ENCODE results near the gene CUEDC1.

The CUEDC1 gene

GRCh38 chr17:57832314-57833178 lies 122.7 kb downstream of the CUEDC1 start:
- no peak for DNase-seq

GRCh38 chr17:57830880-57831279 lies 124.3 kb downstream of the CUEDC1 start:
- no peaks in the 10 kb centered on the region for H3K9me3 Mint-ChIP-seq
- H3K4me3 Mint-ChIP-seq: no peak overlapping the region
- peaks cover 8 to 11% of the 10 kb centered on the region in 2 donors for H3K36me3 Mint-ChIP-seq

More at GRCh38 chr17:57832314-57833178, 122.7 kb downstream of the CUEDC1 start:
- peak; percentile 77 to 79 for ATAC-seq (replicated peaks)
- no peak overlapping the region for H3K27ac Mint-ChIP-seq
- no peaks in the 10 kb centered on the region for H3K9me3 Mint-ChIP-seq
- no peak overlapping the region for H3K4me3 Mint-ChIP-seq
- H3K27me3 Mint-ChIP-seq: no peaks in the 10 kb centered on the region
- H3K4me1 Mint-ChIP-seq: peaks cover 4 to 7% of the 10 kb centered on the region in 2 donors
- H3K36me3 Mint-ChIP-seq: peaks cover 15 to 17% of the 10 kb centered on the region in 2 donors

GRCh38 chr17:57823469-57824401 lies 131.5 kb downstream of the CUEDC1 start:
- H3K27me3 Mint-ChIP-seq: no peaks in the 10 kb centered on the region
- no peaks in the 10 kb centered on the region for H3K9me3 Mint-ChIP-seq
- no peak for DNase-seq
- no peak overlapping the region for H3K4me3 Mint-ChIP-seq
- H3K27ac Mint-ChIP-seq: no peak overlapping the region
- no peak for ATAC-seq (replicated peaks)
- no peaks in the 10 kb centered on the region for H3K36me3 Mint-ChIP-seq
- H3K4me1 Mint-ChIP-seq: no peaks in the 10 kb centered on the region

More at GRCh38 chr17:57830880-57831279, 124.3 kb downstream of the CUEDC1 start:
- Mint-ChIP-seq H3K27me3 (no peaks in the 10 kb centered on the region), H3K4me1 (peaks cover 4 to 7% of the 10 kb centered on the region in 2 donors), H3K27ac (no peak overlapping the region)
- no peak for ATAC-seq (replicated peaks)
- DNase-seq: no peak

- ATAC-seq (replicated peaks) (no peak), DNase-seq (no peak)
- Mint-ChIP-seq H3K27me3 (peaks cover 0 to 10% of the 10 kb centered on the region in 2 donors), H3K9me3 (no peaks in the 10 kb centered on the region), H3K4me1 (no peaks in the 10 kb centered on the region), H3K27ac (no peak overlapping the region), H3K4me3 (no peak overlapping the region), H3K36me3 (no peaks in the 10 kb centered on the region)
Observed at GRCh38 chr17:57819867-57820266, 135.3 kb downstream of the CUEDC1 start.

- DNase-seq (no peak), ATAC-seq (replicated peaks) (no peak)
- H3K27me3 Mint-ChIP-seq: peaks cover 0 to 10% of the 10 kb centered on the region in 2 donors
Observed at GRCh38 chr17:57819285-57819684, 135.9 kb downstream of the CUEDC1 start.

GRCh38 chr17:57818066-57818465 lies 137.1 kb downstream of the CUEDC1 start:
- H3K4me3 Mint-ChIP-seq: no peak overlapping the region
- H3K36me3 Mint-ChIP-seq: no peaks in the 10 kb centered on the region
- ATAC-seq (replicated peaks) (no peak), DNase-seq (no peak)
- no peak overlapping the region for H3K27ac Mint-ChIP-seq
- no peaks in the 10 kb centered on the region for H3K9me3 Mint-ChIP-seq
- no peaks in the 10 kb centered on the region for H3K4me1 Mint-ChIP-seq
- H3K27me3 Mint-ChIP-seq: peaks cover 0 to 10% of the 10 kb centered on the region in 2 donors

More at GRCh38 chr17:57819285-57819684, 135.9 kb downstream of the CUEDC1 start:
- no peaks in the 10 kb centered on the region for H3K36me3 Mint-ChIP-seq
- no peak overlapping the region for H3K27ac Mint-ChIP-seq
- H3K9me3 Mint-ChIP-seq: no peaks in the 10 kb centered on the region
- H3K4me3 Mint-ChIP-seq: no peak overlapping the region
- H3K4me1 Mint-ChIP-seq: no peaks in the 10 kb centered on the region

GRCh38 chr17:57817299-57817698 lies 137.9 kb downstream of the CUEDC1 start:
- no peak overlapping the region for H3K4me3 Mint-ChIP-seq
- H3K36me3 Mint-ChIP-seq: no peaks in the 10 kb centered on the region
- peaks cover 0 to 10% of the 10 kb centered on the region in 2 donors for H3K27me3 Mint-ChIP-seq
- no peaks in the 10 kb centered on the region for H3K9me3 Mint-ChIP-seq
- no peak overlapping the region for H3K27ac Mint-ChIP-seq
- peaks cover 0 to 1% of the 10 kb centered on the region in 2 donors for H3K4me1 Mint-ChIP-seq
- DNase-seq: no peak
- no peak for ATAC-seq (replicated peaks)

GRCh38 chr17:57814421-57814820 lies 140.8 kb downstream of the CUEDC1 start:
- Mint-ChIP-seq H3K4me3 (no peak overlapping the region), H3K27me3 (peaks cover 12 to 23% of the 10 kb centered on the region in 2 donors), H3K27ac (no peak overlapping the region), H3K36me3 (no peaks in the 10 kb centered on the region), H3K4me1 (peaks cover 15 to 25% of the 10 kb centered on the region in 2 donors), H3K9me3 (no peaks in the 10 kb centered on the region)
- DNase-seq (no peak), ATAC-seq (replicated peaks) (no peak)

- no peak overlapping the region for H3K27ac Mint-ChIP-seq
Observed at GRCh38 chr17:57811638-57812280, 143.5 kb downstream of the CUEDC1 start.

More at GRCh38 chr17:57811638-57812280, 143.5 kb downstream of the CUEDC1 start:
- H3K36me3 Mint-ChIP-seq: no peaks in the 10 kb centered on the region
- no peaks in the 10 kb centered on the region for H3K9me3 Mint-ChIP-seq
- ATAC-seq (replicated peaks) (peak; percentile 72 to 80), DNase-seq (no peak)
- peak overlapping the region; percentile 73 to 78 for H3K4me3 Mint-ChIP-seq
- H3K4me1 Mint-ChIP-seq: peaks cover 15 to 25% of the 10 kb centered on the region in 2 donors
- peaks cover 18 to 24% of the 10 kb centered on the region in 2 donors for H3K27me3 Mint-ChIP-seq

Data from stimulated activated naive B cell treated with anti-CD40 and anti-IgM and Interleukin-4, amounts not matched to agents 10 μg/mL and 1 μg/mL and 100 μg/mL, for 72 hours (primary cell).